Nasal cavity respiratory epithelium epithelial cell of viscerocranial mucosa (primary cell): Measurements from ENCODE around the gene EVA1B. TPM values are rescaled to one million over a fixed set of nuclear protein-coding genes. Genes with fewer than 3 reads are reported as not detected.

Source experiments
- total RNA-seq: library from RNA; depleted of rRNA; stranded (reverse); fragments of >200 nt; gene quantifications from 2 replicates; pipeline ENCODE4 v1.2.3, GENCODE V29; 2014

The EVA1B gene, protein sequence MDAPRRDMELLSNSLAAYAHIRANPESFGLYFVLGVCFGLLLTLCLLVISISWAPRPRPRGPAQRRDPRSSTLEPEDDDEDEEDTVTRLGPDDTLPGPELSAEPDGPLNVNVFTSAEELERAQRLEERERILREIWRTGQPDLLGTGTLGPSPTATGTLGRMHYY
- 7.8 and 10.9 TPM in 2 replicates for total RNA-seq

DNA sequence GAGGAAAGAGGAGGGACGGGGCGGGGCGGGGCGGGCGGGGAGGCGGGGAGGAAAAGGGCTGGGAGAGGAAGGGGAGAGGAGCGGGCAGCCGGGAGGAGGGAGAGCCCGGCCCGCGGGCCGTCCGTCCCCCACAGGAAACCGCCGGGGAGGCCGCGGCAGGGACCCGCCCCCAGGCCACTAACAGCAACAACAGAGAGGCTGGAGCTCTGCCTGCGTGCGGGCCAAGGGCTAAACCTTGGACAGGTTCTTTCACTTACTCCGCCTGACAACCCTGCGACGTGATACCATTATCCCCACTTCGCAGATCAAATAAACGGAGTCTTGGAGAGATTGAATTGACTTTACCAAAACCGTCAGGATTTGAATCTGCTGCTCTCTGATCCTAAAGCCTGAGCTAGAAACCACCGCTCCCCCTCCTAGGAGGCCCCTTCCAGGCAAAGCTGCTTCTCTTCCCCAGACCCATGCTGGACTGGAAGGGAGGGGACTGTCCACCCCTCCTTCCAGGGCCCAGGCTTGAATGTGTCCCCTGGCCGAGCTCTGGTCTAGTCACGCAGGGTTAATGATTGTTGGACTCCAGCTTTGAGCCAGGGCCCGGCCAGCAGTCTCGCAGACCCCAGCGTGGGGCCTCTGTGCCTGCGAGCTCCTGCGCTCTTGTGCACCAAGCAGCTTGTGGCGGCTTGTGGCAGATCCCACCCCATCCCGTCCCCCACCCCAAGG lies at the start of gene EVA1B:
EVA1B (minus strand) TSS at position 10 of the 717 bp plus-strand sequence. CDS start 608 bp downstream, outside the sequence.

DNA sequence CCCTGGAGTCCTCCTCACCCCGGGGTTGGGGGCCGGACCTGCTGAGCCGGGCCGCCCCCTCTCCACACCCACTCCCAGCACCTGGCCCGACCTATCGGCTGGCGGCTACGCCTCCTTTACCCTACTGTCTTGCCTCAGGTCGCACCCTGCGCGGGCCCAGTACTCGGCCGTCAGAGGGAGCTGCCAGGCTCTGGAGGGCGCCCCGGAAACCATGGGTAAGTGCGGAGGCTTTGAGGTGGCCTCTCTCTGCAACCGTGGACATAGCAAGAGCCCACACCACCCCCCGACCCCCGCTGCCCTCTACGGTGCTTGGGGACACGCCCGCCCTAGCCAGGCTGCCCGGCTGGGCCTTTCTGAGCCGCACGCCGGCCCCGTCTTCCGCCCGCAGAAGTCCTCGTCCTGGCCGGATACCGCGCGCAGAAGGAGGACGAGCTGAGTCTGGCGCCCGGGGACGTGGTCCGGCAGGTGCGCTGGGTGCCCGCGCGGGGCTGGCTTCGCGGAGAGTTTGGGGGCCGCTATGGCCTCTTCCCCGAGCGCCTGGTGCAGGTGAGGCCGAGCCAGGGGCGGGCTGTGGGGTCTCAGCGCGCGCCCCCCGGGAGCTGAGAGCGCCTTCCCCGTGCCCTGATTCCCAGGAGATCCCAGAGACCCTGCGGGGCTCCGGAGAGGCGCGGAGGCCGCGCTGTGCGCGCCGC lies 17.1 kb downstream of the EVA1B start, which contains the start of gene SH3D21:
SH3D21 (plus strand) TSS at position 159 of the 692 bp plus-strand sequence; CDS start at position 212, 53 bp downstream.

Other genes with a start within 250 kb of the EVA1B start
- under 0.01 and 0.14 TPM in 2 replicates for gene TEKT2, start 239.6 kb downstream of the EVA1B start, total RNA-seq
- 31.3 and 31.8 TPM in 2 replicates for gene ADPRS, start 234.8 kb downstream of the EVA1B start, total RNA-seq
- gene COL8A2, start 198.4 kb downstream of the EVA1B start, total RNA-seq, result 1.5 and 3.8 TPM in 2 replicates
- gene TRAPPC3, start 174.2 kb downstream of the EVA1B start, total RNA-seq, result 65.8 and 75.9 TPM in 2 replicates
- 77.6 and 152 TPM in 2 replicates for gene MAP7D1, start 167.5 kb downstream of the EVA1B start, total RNA-seq
- 102 and 103 TPM in 2 replicates for gene THRAP3, start 99.2 kb downstream of the EVA1B start, total RNA-seq
- gene SH3D21, start 17.3 kb downstream of the EVA1B start, total RNA-seq, result 1.9 and 6.5 TPM in 2 replicates
- 12.0 and 35.7 TPM in 2 replicates for gene STK40, start 62.3 kb upstream of the EVA1B start, total RNA-seq
- 8.5 and 14.5 TPM in 2 replicates for gene LSM10, start 74.3 kb upstream of the EVA1B start, total RNA-seq
- gene OSCP1, start 126.8 kb upstream of the EVA1B start, total RNA-seq, result 4.8 and 6.2 TPM in 2 replicates
- gene MRPS15, start 140.7 kb upstream of the EVA1B start, total RNA-seq, result 73.7 and 96.7 TPM in 2 replicates
- gene CSF3R, start 159.3 kb upstream of the EVA1B start, total RNA-seq, result not detected in 2 replicates